NCI-H1417 (cell line): Measurements from ENCODE around the gene PCDHGA5.
A peak's percentile ranks its signal among the peaks of the same experiment; 100 is the strongest.
"Not testable (repeated sequence)": the region's sequence is repeated elsewhere in the genome, so short reads cannot be mapped to it uniquely, and the experiment has no call there.

Experiments used
- DNase-seq, 3 experiments: peaks; one replicate each; lab custom pipeline; 2025; lab: John Stamatoyannopoulos, UW

Gene PCDHGA5

DNA sequence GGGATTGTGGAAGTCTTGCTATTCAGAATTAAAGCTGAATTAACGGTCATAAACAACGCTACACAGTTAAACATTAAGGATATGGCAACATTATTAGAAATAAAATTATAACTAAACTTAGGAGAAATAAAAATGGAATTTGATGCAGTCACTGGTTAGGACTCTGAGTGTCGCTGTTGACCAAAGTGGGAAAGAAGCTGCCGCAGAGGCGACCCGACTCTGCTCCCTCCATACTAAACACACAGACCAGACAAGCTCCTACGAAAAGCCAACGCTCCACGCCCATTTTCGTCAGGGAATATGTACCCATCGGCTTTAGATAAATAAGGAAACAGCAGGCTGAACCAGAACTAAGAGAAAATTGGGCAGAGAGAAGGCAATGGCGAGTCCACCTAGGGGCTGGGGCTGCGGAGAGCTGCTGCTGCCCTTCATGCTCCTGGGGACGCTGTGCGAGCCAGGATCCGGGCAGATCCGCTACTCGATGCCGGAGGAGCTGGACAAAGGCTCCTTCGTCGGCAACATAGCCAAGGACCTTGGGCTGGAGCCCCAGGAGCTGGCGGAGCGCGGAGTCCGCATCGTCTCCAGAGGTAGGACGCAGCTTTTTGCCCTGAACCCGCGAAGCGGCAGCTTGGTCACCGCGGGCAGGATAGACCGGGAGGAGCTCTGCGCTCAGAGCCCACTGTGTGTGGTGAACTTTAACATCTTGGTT lies at the start of gene PCDHGA5:
Gene PCDHGA5 (plus strand): TSS at position 211 of the 709 bp plus-strand sequence. CDS start 169 bp downstream, at position 380.
- no peak for DNase-seq

DNA sequence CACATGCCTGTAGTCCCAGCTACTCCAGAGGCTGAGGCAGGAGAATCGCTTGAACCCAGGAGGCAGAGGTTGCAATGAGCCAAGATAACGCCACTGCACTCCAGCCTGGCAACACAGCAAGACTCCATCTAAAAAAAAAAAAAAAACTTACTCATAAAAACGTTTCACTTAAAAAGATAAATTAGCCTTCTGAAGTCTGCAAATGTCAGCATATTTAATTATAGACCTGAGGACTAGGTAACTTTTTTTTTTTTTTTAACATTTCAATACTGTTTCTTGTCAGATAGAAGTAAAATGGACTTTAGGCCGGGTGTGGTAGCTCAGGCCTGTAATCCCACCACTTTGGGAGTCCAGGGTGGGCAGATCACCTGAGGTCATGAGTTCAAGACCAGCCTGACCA lies 47.0 kb upstream of the PCDHGA5 start:
- not testable (repeated sequence) for DNase-seq

DNA sequence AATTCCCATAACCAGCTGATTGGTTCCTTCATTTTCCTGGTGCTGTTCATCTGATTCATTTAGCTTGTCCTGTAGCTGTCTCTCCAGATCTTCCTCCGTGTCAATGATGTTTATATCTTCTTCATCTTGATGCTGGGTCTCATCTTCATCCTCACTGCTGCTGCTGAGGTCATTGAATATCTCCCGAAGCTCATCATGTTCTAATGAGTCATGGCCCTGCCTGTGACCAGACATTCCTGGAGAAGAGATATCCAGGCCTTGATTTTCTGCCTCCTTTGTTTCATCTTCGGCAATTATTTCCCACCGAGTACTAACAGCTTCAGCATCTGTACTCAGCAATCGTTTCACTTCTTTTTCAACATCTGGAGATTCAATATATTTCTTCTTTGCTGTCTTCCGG lies 44.8 kb upstream of the PCDHGA5 start:
- no peak for DNase-seq

DNA sequence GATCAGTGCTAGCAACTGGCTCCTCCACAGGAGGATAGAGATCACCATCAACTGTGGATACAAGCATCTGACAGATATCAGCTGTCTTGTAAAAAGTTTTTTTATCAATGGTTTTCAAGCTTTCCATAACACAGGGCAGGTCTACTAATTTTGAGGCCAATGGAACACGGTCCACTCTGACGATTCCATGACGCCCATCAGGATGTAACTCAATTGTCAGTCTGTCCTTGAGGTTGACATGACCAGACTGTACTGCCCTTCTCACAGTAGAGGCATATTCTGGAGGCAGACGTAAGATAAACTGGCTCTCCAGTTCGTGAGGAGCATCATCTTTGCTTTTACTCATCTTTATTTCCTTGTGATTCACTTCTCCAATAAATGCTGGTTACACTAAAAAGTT lies 44.3 kb upstream of the PCDHGA5 start:
- DNase-seq: no peak

DNA sequence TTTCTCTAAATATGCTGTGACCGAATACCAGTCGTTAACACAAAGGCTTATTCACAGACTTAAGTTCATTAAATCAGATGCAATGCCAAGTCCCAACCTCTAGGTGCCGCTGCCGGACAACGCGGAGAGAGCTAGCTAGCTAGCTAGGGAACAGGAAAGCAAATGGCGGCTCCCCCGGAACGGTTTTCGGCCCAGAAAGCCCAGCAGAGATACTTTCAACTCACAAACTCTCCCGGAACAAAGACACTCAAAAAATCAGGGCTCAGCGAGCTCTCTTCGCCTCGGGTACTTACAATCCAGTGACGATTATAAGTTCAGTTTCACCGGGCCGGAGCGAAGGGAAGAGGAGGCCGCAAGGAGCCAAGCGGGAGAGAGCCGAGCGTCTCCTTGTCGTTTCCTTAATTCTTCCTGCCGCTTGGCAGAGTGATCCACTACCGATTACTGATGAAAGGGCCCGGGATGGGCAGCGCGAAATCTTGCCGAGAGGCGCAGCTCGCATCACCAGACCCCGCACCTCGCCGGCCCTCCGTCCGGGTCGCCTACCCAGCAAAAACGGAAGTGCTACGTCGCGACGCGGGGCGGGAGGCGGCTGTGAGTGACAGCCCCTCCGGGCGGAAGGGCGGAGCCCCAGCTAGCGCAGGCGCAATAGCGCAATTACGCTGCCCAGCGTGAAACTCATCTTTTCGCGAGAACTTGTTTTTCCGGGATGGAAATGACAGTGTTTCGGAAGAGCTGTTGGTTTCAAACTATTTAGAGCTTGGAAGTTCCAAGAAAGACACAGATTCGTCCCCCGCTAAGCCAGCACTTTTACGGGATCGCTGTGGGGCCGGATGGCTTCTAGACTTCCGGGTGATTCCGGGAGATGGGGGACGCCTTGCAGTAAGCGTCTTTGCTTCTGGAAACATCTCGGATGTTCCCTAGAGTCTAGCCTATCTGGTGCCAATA lies 43.5 kb upstream of the PCDHGA5 start, which contains the start of gene TAF7:
Gene TAF7 (minus strand): TSS at position 560 of the 945 bp plus-strand sequence. CDS start 740 bp downstream, outside the sequence.
- peak; percentile 81 to 94 (median 93) for DNase-seq

DNA sequence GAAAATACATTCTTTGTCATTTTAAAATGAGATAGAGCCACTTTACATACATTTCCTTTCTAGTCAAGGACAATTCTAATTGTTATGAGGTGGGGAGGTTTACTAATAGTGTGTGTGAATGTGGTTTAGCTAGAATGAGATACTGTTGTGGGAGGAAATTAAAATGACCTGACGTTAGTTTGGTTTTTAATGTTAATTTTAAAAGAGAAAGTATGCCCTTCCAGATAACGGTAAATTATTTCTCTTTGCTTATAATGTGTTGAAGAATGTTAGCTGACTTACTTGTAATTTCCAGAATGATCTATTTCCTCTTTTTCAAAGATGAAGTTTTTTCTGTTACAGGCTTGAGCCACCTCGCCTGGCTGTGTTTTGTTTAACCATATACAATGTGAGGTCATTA lies 41.7 kb upstream of the PCDHGA5 start:
- DNase-seq: no peak

DNA sequence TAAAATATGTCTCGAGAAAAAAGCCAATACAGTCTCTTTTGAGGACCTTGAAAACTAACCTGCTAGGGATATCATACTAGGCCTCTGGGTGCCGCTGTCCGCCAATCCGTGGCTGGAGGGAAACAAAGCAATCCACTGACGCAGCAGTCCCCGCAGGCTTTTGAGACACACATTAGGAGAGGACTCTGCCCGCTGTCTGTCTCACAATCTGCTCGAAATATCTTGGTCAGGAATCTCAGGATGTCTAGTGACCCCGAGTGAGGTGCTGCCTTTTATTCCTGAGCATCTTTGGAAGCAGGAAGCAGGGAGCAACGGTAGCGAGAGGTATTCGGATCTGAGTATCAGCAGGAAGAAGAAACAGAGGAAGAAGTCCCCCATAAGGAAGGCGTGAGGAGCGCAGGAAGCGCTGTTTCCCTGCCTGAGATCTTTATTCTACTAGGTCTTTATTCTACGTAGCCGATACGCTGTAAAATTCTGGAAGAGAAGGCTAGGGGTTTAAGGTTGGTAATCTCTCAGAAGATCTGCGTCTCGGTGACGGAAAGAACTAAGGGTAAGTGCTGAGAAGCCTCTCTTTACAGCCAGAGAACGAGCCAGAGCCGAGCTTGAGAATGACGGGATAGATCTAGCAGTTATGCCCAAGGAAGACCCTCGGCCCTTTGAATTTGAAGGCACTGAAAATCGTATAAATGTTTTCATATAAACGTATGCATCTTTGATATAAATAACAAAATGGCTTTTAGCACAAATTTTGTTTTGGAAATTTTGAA lies 37.7 kb upstream of the PCDHGA5 start:
- DNase-seq: peak in 1 of 3 experiments; percentile 78

DNA sequence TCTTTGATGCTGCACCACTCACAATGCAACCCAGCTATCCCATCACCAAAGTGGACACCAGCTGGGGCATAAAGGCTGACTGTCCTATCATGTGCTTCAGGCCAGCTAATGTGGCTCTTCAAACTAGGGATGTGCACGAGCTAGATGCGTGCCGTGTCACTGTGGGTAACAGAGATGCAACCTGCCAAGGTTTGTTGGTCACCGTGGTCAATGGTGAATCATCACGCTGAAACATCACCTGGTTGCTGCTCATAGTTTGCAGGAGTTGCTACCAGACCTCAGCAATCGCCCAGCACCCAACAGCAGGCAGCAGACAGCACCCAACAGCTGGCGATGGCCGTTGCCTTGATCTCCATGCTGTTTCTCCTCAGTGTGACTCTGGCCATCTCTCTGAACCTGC lies 35.7 kb upstream of the PCDHGA5 start:
- no peak for DNase-seq

DNA sequence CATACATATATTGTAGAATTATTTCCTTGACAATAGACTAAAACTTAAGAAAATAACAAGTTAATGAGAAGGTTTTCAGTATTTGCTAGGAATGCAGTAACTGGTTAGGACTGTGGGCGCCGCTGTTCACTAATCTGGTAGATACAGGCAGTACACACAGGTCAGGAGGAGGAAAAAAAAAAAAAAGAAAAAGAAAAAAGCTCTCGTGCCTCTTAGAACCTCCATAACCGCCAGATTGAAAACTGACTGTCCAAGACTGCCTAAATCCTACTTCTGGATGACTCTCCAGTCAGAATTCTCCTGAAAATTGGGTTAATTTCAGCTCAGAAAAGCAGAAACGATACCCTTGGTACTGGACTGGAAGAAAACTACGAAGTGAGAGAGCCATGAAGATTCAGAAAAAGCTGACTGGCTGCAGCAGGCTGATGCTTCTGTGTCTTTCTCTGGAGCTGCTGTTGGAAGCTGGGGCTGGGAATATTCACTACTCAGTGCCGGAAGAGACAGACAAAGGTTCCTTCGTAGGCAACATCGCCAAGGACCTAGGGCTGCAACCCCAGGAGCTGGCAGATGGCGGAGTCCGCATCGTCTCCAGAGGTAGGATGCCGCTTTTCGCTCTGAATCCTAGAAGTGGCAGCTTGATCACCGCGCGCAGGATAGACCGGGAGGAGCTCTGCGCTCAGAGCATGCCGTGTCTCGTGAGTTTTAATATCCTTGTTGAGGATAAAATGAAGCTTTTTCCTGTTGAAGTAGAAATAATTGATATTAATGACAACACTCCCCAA lies 33.5 kb upstream of the PCDHGA5 start, which contains the start of gene PCDHGA1:
Gene PCDHGA1 (plus strand): TSS at position 216 of the 782 bp plus-strand sequence.
- no peak for DNase-seq

DNA sequence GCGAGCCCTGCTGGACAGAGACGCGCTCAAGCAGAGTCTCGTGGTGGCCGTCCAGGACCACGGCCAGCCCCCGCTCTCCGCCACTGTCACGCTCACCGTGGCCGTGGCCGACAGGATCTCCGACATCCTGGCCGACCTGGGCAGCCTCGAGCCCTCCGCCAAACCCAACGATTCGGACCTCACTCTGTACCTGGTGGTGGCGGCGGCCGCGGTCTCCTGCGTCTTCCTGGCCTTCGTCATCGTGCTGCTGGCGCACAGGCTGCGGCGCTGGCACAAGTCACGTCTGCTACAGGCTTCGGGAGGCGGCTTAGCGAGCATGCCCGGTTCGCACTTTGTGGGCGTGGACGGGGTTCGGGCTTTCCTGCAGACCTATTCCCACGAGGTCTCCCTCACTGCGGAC lies 31.4 kb upstream of the PCDHGA5 start:
- DNase-seq: not testable (repeated sequence)

DNA sequence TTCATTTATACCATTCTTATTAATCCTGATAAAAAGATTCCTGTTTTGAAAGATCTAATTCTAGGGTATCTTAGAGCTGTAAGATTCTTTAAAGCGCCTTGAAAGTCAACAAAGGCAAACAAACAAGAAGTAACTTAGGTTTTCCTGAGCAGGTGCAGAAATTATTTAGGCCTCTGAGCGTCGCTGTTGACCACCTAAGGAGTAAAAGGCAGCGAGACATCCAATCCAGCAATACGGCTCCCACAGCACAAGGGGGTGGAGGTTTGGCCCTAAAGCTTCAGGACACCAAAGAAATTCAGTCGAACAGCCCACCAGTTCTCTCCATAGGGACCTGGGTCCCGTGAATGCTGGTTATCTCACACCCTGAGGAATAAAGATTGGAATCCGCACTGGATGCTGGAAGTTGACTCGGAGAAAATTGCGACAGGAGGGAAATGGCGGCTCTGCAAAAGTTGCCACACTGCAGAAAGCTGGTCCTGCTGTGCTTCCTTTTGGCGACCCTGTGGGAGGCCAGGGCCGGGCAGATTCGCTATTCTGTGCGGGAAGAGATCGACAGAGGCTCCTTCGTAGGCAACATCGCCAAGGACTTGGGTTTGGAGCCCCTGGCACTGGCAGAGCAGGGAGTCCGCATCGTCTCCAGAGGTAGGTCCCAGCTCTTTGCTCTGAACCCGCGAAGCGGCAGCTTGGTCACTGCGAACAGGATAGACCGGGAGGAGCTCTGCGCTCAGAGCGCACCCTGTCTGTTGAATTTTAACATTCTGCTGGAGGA lies 25.2 kb upstream of the PCDHGA5 start, which contains the start of gene PCDHGA2:
Gene PCDHGA2 (plus strand): TSS at position 223 of the 769 bp plus-strand sequence.
- peak in 1 of 3 experiments; percentile 15 for DNase-seq

DNA sequence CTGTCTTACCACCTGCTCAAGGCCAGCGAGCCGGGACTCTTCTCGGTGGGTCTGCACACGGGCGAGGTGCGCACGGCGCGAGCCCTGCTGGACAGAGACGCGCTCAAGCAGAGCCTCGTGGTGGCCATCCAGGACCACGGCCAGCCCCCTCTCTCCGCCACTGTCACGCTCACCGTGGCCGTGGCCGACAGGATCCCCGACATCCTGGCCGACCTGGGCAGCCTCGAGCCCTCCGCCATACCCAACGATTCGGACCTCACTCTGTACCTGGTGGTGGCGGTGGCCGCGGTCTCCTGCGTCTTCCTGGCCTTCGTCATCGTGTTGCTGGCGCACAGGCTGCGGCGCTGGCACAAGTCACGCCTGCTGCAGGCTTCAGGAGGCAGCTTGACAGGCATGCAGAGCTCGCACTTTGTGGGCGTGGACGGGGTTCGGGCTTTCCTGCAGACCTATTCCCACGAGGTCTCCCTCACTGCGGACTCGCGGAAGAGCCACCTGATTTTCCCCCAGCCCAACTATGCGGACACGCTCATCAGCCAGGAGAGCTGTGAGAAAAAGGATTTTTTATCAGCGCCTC lies 23.1 kb upstream of the PCDHGA5 start:
- DNase-seq: not testable (repeated sequence)

DNA sequence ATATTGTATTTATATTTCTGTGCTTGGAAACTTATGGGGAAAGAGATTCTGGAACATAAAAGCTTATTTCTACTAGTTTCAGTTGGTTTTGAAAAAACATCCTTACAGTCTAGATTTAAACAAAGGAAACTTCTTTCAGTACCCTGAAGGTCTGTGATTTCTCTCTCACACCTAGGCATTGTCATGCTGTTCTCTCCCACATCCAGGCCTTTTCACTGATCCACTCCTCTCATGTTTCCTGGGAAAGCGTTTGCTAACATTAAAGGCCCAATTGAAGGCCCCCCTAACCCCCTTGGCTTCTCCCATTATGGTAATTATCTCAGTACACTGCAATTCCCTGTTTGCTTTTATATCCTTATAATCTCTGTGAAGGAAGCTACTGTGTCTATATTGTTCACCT lies 21.2 kb upstream of the PCDHGA5 start:
- peak in 1 of 3 experiments; percentile 2 for DNase-seq

DNA sequence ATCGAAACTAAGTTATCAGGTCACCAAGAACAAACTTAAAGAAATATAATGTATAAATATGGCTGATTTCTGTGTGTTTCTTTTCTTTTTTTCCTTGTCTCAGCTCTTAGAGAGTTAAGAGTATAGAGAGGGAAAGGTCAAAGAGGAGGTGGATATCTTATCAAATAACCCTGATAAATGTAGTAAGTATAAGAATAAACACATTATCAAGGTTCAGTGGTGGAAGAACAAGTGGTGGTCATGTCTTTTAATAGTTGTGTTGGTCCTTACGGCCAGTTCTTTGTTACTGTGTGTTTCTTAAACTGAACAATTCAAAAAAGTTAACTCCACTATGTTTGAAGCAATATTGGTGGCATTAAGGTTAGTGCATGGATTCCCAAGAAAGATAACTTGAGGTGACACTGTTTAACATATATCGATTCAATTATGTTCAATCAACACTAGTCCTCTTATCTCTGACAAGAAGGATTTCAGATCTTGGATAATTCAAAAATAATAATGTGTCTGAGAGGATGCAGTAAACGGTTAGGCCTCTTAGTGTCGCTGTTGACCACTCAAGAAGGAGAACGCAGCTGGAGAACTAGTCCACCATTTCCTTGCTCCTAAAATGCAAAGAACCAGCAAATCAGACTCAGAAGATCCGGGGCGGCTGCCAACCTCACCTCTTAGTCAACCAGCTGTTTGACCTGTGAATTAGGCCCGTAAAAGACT lies 20.6 kb upstream of the PCDHGA5 start, which contains the start of gene PCDHGA3:
Gene PCDHGA3 (plus strand): TSS at position 588 of the 711 bp plus-strand sequence. CDS start 205 bp downstream, outside the sequence.
- no peak for DNase-seq

DNA sequence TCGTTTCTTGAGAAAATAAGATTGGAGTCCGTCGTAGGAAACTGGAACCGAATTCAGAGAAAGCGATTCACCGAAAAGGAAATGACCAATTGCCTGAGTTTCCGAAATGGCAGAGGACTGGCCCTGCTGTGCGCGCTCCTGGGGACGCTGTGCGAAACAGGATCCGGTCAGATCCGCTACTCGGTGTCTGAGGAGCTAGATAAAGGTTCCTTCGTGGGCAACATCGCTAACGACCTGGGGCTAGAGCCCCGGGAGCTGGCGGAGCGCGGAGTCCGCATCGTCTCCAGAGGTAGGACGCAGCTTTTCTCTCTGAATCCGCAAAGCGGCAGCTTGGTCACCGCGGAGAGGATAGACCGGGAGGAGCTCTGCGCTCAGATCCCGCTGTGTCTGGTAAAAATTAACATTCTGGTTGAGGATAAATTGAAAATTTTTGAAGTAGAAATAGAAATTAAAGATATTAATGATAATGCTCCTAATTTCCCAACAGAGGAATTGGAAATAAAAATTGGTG lies 20.0 kb upstream of the PCDHGA5 start:
- DNase-seq: no peak

DNA sequence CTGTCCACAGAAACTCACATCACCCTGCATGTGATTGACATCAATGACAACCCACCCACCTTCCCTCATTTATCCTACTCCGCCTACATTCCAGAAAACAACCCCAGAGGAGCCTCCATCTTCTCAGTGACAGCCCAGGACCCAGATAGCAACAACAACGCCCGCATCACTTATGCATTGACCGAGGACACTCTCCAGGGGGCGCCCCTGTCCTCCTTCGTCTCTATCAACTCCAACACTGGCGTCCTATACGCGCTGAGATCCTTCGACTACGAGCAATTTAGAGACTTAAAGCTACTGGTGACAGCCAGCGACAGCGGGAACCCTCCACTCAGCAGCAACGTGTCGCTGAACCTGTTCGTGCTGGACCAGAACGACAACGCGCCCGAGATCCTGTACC lies 18.6 kb upstream of the PCDHGA5 start:
- no peak for DNase-seq

DNA sequence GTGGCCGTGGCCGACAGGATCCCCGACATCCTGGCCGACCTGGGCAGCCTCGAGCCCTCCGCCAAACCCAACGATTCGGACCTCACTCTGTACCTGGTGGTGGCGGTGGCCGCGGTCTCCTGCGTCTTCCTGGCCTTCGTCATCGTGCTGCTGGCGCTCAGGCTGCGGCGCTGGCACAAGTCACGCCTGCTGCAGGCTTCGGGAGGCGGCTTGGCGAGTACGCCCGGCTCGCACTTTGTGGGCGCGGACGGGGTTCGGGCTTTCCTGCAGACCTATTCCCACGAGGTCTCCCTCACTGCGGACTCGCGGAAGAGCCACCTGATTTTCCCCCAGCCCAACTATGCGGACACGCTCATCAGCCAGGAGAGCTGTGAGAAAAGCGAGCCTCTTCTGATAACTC lies 17.9 kb upstream of the PCDHGA5 start:
- not testable (repeated sequence) for DNase-seq

DNA sequence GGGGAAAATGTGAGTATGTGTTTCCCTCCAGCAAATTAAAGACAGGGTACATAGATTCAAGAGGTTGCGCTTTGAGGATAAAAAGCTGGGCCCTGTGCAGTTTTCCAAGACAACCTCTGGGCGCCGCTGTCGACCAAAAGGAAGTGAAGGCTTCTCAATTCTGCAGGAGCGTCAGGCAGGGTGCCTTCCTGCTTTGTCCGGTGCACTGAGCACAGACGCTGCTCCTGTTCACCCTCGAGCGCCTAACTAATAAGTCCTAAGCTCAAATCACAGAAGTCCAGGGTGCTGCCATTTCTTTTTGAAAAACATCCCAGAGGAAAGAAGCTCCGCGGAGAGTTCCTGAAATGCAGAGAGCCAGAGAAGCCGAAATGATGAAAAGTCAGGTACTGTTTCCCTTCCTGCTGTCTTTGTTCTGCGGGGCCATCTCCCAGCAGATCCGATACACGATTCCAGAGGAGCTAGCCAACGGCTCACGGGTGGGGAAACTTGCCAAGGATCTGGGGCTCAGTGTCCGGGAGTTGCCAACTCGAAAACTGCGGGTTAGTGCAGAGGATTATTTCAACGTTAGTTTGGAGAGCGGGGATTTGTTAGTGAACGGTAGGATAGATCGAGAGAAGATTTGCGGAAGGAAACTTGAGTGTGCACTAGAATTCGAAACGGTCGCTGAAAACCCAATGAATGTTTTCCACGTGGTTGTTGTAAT lies 13.9 kb upstream of the PCDHGA5 start, which contains the start of gene PCDHGB1:
Gene PCDHGB1 (plus strand): TSS at position 183 of the 703 bp plus-strand sequence. CDS start 162 bp downstream, at position 345.
- peak; percentile 2 to 74 (median 39) for DNase-seq
